HFFc6 (cell line): ENCODE measurements around the gene SDHAF3. TPM values are rescaled to one million over a fixed set of nuclear protein-coding genes. Genes with fewer than 3 reads are reported as not detected.
A peak's percentile ranks its signal among the peaks of the same experiment; 100 is the strongest.
"Not testable (repeated sequence)": the region's sequence is repeated elsewhere in the genome, so short reads cannot be mapped to it uniquely, and the experiment has no call there.

Source experiments
- DNase-seq: peaks from one replicate; pipeline ENCODE4 v3.0.0-alpha.2; 2018
- H3K27ac Mint-ChIP-seq: 2 replicates; pipeline ENCODE4 v1.8.0; 2020; ENCODE audit warnings: mild to moderate bottlenecking, mixed read lengths
- H3K27me3 Mint-ChIP-seq: 2 replicates; pipeline ENCODE4 v1.8.0; 2021; ENCODE audit warnings: mild to moderate bottlenecking, moderate library complexity, mixed read lengths; ENCODE audit not compliant: insufficient read depth
- H3K36me3 Mint-ChIP-seq: 2 replicates; pipeline ENCODE4 v1.8.0; 2021; ENCODE audit warnings: low read depth, mixed read lengths
- H3K4me1 Mint-ChIP-seq: 2 replicates; pipeline ENCODE4 v1.8.0; 2020; ENCODE audit warnings: low read depth, mixed read lengths
- H3K4me3 Mint-ChIP-seq: 2 replicates; pipeline ENCODE4 v1.8.0; 2020; ENCODE audit warnings: mild to moderate bottlenecking, moderate library complexity, mixed read lengths
- H3K9me3 Mint-ChIP-seq: 2 replicates; pipeline ENCODE4 v1.8.0; 2020; ENCODE audit warnings: mild to moderate bottlenecking, mixed read lengths
- long read RNA-seq: library from polyadenylated mRNA; unstranded; transcript quantifications from one replicate; pipeline ENCODE4 v2.0.0, GENCODE V29; 2019
- total RNA-seq, 6 experiments: library from RNA; stranded (reverse); fragmentation: NEBNext Ultra II Directional; extraction: Animal tissue kit (Norgen Biotek cat#: 25700); gene quantifications; 2 replicates in 1 of 6; 3 replicates in 5 of 6; pipeline ENCODE4 v1.2.3, GENCODE V29; 2021
- TF ChIP-seq, protein P1 (sequence below): fragments of 200-600 bp; sonication (generic); IDR thresholded peaks from 2 replicates; pipeline ENCODE4 v1.5.0; 2021; ENCODE audit warnings: antibody characterized with exemption, mild to moderate bottlenecking

Gene SDHAF3
- 10 to 100 TPM; 10.9 to 17.9 (median 14.8) TPM for total RNA-seq
- long read RNA-seq, transcript SDHAF3-202 (2 exons, 2,060 nt) = major isoform, 15 of 18 reads
- long read RNA-seq, partial matches to known transcripts = 0 of 18 reads
- long read RNA-seq, other reads (novel, unspliced or antisense) = 3 of 18 reads

GRCh38 chr7:97117372-97118188 is at the start of gene SDHAF3:
TSS of gene SDHAF3 (plus strand) at chr7:97117698. CDS start at chr7:97117724, 26 bp downstream.
- Mint-ChIP-seq H3K4me1 (peaks cover 41% of the 10 kb centered on the region), H3K36me3 (0 out of 2 replicates have a peak, but pooled peaks cover 4% of the 10 kb centered on the region), H3K27ac (peak within 1 kb of the TSS; percentile 98), H3K9me3 (no peaks in the 10 kb centered on the region), H3K4me3 (peak within 1 kb of the TSS; percentile 99), H3K27me3 (no peaks in the 10 kb centered on the region; the same call in 1 of the 2 replicates)
- DNase-seq = peak; percentile 98
- TF ChIP-seq, protein P1, sequence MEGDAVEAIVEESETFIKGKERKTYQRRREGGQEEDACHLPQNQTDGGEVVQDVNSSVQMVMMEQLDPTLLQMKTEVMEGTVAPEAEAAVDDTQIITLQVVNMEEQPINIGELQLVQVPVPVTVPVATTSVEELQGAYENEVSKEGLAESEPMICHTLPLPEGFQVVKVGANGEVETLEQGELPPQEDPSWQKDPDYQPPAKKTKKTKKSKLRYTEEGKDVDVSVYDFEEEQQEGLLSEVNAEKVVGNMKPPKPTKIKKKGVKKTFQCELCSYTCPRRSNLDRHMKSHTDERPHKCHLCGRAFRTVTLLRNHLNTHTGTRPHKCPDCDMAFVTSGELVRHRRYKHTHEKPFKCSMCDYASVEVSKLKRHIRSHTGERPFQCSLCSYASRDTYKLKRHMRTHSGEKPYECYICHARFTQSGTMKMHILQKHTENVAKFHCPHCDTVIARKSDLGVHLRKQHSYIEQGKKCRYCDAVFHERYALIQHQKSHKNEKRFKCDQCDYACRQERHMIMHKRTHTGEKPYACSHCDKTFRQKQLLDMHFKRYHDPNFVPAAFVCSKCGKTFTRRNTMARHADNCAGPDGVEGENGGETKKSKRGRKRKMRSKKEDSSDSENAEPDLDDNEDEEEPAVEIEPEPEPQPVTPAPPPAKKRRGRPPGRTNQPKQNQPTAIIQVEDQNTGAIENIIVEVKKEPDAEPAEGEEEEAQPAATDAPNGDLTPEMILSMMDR = peak; percentile 67

DNA sequence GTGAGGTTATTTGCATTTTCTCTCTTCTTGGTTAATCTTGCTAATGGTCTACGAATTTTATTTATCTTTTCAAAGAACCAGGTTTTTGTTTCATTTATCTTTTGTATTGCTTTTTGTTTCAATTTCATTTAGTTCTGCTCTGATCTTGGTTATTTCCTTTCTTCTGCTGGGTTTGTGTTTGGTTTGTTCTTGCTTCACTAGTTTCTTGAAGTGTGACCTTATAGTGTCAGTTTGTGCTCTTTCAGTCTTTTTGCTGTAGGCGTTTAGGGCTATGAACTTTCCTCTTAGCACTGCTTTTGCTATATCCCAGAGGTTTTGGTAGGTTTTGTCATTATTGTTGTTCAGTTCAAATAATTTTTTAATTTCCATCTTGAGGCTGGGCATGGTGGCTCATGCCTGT is 45.5 kb upstream of the SDHAF3 start:
- H3K27ac Mint-ChIP-seq, DNase-seq: not testable (repeated sequence)

GRCh38 chr7:97075928-97076327 is 41.6 kb upstream of the SDHAF3 start:
- Mint-ChIP-seq H3K27me3 (no peaks in the 10 kb centered on the region; the same call in 1 of the 2 replicates), H3K27ac (no peak overlapping the region), H3K4me3 (no peak overlapping the region), H3K36me3 (no peaks in the 10 kb centered on the region), H3K9me3 (no peaks in the 10 kb centered on the region), H3K4me1 (no peaks in the 10 kb centered on the region)
- TF ChIP-seq, protein P1 = no peak
- no peak for DNase-seq

More for the DNA sequence above, 45.5 kb upstream of the SDHAF3 start:
- H3K4me1 Mint-ChIP-seq, H3K27me3 Mint-ChIP-seq, H3K9me3 Mint-ChIP-seq, H3K36me3 Mint-ChIP-seq, H3K4me3 Mint-ChIP-seq: not testable (repeated sequence)

- no peaks in the 10 kb centered on the region for H3K9me3 Mint-ChIP-seq
- TF ChIP-seq, protein P1 = no peak
- H3K36me3 Mint-ChIP-seq = no peaks in the 10 kb centered on the region
- H3K4me3 Mint-ChIP-seq = no peak overlapping the region
- no peak for DNase-seq
- H3K27ac Mint-ChIP-seq = no peak overlapping the region
- no peaks in the 10 kb centered on the region; the same call in 1 of the 2 replicates for H3K27me3 Mint-ChIP-seq
- H3K4me1 Mint-ChIP-seq = no peaks in the 10 kb centered on the region
These were observed 39.2 kb upstream of the SDHAF3 start for GRCh38 chr7:97078023-97078969.

DNA sequence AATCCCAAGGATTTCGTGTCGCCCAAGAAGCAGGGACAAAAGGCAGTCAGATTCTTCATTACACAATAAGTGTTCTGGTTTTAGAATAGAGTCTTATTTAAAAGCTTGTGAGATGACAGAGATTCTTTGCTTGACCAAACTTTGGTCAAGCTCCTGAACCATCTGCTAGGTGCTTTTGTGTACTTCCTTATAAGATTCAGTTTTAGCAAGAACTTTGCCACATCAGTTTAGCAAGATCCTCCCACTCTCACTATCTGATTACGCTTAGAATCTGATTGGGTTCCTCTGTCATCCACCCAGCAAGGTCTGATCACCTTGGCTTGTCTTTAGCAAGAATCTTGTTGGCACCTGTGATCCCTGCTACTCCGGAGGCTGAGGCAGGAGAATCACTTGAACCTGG is 38.2 kb upstream of the SDHAF3 start:
- Mint-ChIP-seq H3K9me3 (no peaks in the 10 kb centered on the region), H3K4me3 (no peak overlapping the region), H3K4me1 (no peaks in the 10 kb centered on the region), H3K27ac (no peak overlapping the region), H3K27me3 (peaks cover 1% of the 10 kb centered on the region), H3K36me3 (no peaks in the 10 kb centered on the region)
- DNase-seq = no peak
- TF ChIP-seq, protein P1 = no peak
